ENCODE data around the gene PTPRN2.

Gene PTPRN2

GRCh38 chr7:157584420-157584819 is 1003.2 kb downstream of the PTPRN2 start:
- no peak for TF ChIP-seq CTCF (IDR thresholded peaks at IDR 0.05; ENCODE audit: control insufficient read depth, extremely low read depth, insufficient read depth)
- no peak for DNase-seq (ENCODE audit: low read depth)
- no peak overlapping the region for H3K4me3 ChIP-seq (ENCODE audit: low read depth, low read length)

- no peak for TF ChIP-seq CTCF (IDR thresholded peaks at IDR 0.05; ENCODE audit: control insufficient read depth, extremely low read depth, insufficient read depth)
- H3K4me3 ChIP-seq (ENCODE audit: low read depth, low read length): no peak overlapping the region
- no peak for DNase-seq (ENCODE audit: low read depth)
Measured at GRCh38 chr7:157581740-157582139, 1005.9 kb downstream of the PTPRN2 start.

GRCh38 chr7:157580324-157580723 is 1007.3 kb downstream of the PTPRN2 start:
- no peak overlapping the region for H3K4me3 ChIP-seq (ENCODE audit: low read depth, low read length)
- DNase-seq (ENCODE audit: low read depth): no peak
- TF ChIP-seq CTCF (IDR thresholded peaks at IDR 0.05; ENCODE audit: control insufficient read depth, extremely low read depth, insufficient read depth): no peak

GRCh38 chr7:157579425-157579824 is 1008.2 kb downstream of the PTPRN2 start:
- TF ChIP-seq CTCF (IDR thresholded peaks at IDR 0.05; ENCODE audit: control insufficient read depth, extremely low read depth, insufficient read depth): no peak
- H3K4me3 ChIP-seq (ENCODE audit: low read depth, low read length): no peak overlapping the region
- DNase-seq (ENCODE audit: low read depth): no peak

GRCh38 chr7:157577796-157578339 is 1009.8 kb downstream of the PTPRN2 start:
- no peak for TF ChIP-seq CTCF (IDR thresholded peaks at IDR 0.05; ENCODE audit: control insufficient read depth, extremely low read depth, insufficient read depth)
- no peak overlapping the region for H3K4me3 ChIP-seq (ENCODE audit: low read depth, low read length)
- no peak for DNase-seq (ENCODE audit: low read depth)

GRCh38 chr7:157577061-157577460 is 1010.6 kb downstream of the PTPRN2 start:
- no peak for TF ChIP-seq CTCF (IDR thresholded peaks at IDR 0.05; ENCODE audit: control insufficient read depth, extremely low read depth, insufficient read depth)

GRCh38 chr7:157576415-157576814 is 1011.2 kb downstream of the PTPRN2 start:
- H3K4me3 ChIP-seq (ENCODE audit: low read depth, low read length): no peak overlapping the region
- TF ChIP-seq CTCF (IDR thresholded peaks at IDR 0.05; ENCODE audit: control insufficient read depth, extremely low read depth, insufficient read depth): no peak
- DNase-seq (ENCODE audit: low read depth): no peak

More at GRCh38 chr7:157577061-157577460, 1010.6 kb downstream of the PTPRN2 start:
- no peak overlapping the region for H3K4me3 ChIP-seq (ENCODE audit: low read depth, low read length)
- DNase-seq (ENCODE audit: low read depth): no peak

Data from LNCaP clone FGC (cell line).